Measurements from ENCODE around the gene HAUS5.

GRCh38 chr19:35661995-35662340 lies 49.4 kb downstream of the HAUS5 start:
- TF ChIP-seq EZH2 (IDR thresholded peaks at IDR 0.05; ENCODE audit: low read length, unreplicated experiment) (no peak), CTCF (conservative IDR thresholded peaks at IDR 0.05; ENCODE audit: low read depth, low read length) (no peak)

All from PC-3 (cell line).